Endothelial cell of umbilical vein (primary cell): Measurements from ENCODE around the gene ADARB2. TPM values are rescaled to one million over a fixed set of nuclear protein-coding genes. Genes with fewer than 3 reads are reported as not detected.

Experiments
- BruUV-seq: library from RNA; stranded (reverse); fragments of 400-500 nt; replicated peaks from 2 replicates; lab custom pipeline; 2021; lab: Mats Ljungman, UMichigan
- CTCF ChIA-PET: fragments of 300-600, 350-600 bp; sonication (Branson Sonifier 250); formaldehyde crosslinking; loops from one replicate; lab custom pipeline; 2021; ENCODE audit warnings: antibody characterized with exemption, inconsistent platforms; lab: Charles Lee
- POLR2A ChIA-PET: fragments of 300-600, 350-600 bp; sonication (Branson Sonifier 250); formaldehyde crosslinking; loops from one replicate; lab custom pipeline; 2021; ENCODE audit warnings: antibody characterized with exemption, inconsistent platforms; lab: Charles Lee
- DNase-seq: peaks from one replicate; pipeline ENCODE4 v3.0.0-alpha.2; 2011; ENCODE audit warnings: low read depth, low spot score
- FAIRE-seq: peaks from 2 replicates; lab custom pipeline; 2011; peaks lifted over from hg19 to GRCh38; lab: Jason Lieb, UNC
- H2AFZ ChIP-seq: 2 replicates; pipeline ENCODE4 v1.6.0; 2012; ENCODE audit warnings: low read depth, low read length, control low read depth, inconsistent platforms
- H3K27ac ChIP-seq: 2 replicates; pipeline ENCODE4 v1.5.1; 2011; ENCODE audit warnings: low read depth, mild to moderate bottlenecking, control low read depth, low read length, moderate library complexity; ENCODE audit not compliant: insufficient read depth
- H3K27me3 ChIP-seq, 2 experiments: 2 replicates each; pipeline versions ENCODE4 v1.6.0 to v1.6.1; 2011; ENCODE audit warnings: low read length in 2 of 2, mixed read lengths in 1 of 2; ENCODE audit not compliant: control insufficient read depth in 2 of 2, insufficient read depth in 2 of 2
- H3K36me3 ChIP-seq, 2 experiments: 2 replicates in 1 of 2; 3 replicates in 1 of 2; pipeline ENCODE4 v1.5.1; 2011; ENCODE audit warnings: low read length in 2 of 2, mild to moderate bottlenecking in 1 of 2, moderate library complexity in 1 of 2; ENCODE audit not compliant: control insufficient read depth in 2 of 2, insufficient read depth in 2 of 2; ENCODE audit errors: extremely low read depth in 1 of 2
- H3K4me1 ChIP-seq: 3 replicates; pipeline ENCODE4 v1.5.1; 2011; ENCODE audit warnings: mild to moderate bottlenecking, low read length; ENCODE audit not compliant: control insufficient read depth, insufficient read depth; ENCODE audit errors: extremely low read depth
- H3K4me2 ChIP-seq: 2 replicates; pipeline ENCODE4 v1.6.1; 2011; ENCODE audit warnings: low read length, control low read depth, mixed read lengths; ENCODE audit not compliant: insufficient read depth
- H3K4me3 ChIP-seq, 3 experiments: fragments of 200-600 bp in 1 of 3; sonication (generic), shearing (Covaris generic) in 1 of 3; replicated peaks in 1 of 3; 2 replicates each; pipeline ENCODE4 v1.5.1; 2011 to 2016; ENCODE audit warnings: control low read depth in 3 of 3, low read length in 3 of 3, mild to moderate bottlenecking in 2 of 3, inconsistent platforms in 1 of 3, low read depth in 1 of 3, moderate library complexity in 1 of 3; ENCODE audit not compliant: insufficient read depth in 1 of 3
- H3K79me2 ChIP-seq: 2 replicates; pipeline ENCODE4 v1.6.0; 2012; ENCODE audit warnings: low read length, inconsistent platforms; ENCODE audit not compliant: control insufficient read depth, insufficient read depth
- H3K9ac ChIP-seq: replicated peaks from 2 replicates; pipeline ENCODE3; 2011; ENCODE audit warnings: low read length, control low read depth; ENCODE audit not compliant: insufficient read depth; ENCODE audit errors: extremely low read depth
- H3K9me1 ChIP-seq: replicated peaks from 3 replicates; pipeline ENCODE4 v1.6.0; 2011; ENCODE audit warnings: mild to moderate bottlenecking, low read length; ENCODE audit not compliant: control insufficient read depth, insufficient read depth; ENCODE audit errors: extremely low read depth
- H3K9me3 ChIP-seq: replicated peaks from 2 replicates; pipeline ENCODE4 v1.5.1; 2012; ENCODE audit warnings: low read length, inconsistent platforms; ENCODE audit not compliant: control insufficient read depth, insufficient read depth
- H4K20me1 ChIP-seq: replicated peaks from 2 replicates; pipeline ENCODE3; 2011; ENCODE audit warnings: mild to moderate bottlenecking, low read length; ENCODE audit not compliant: control insufficient read depth, insufficient read depth; ENCODE audit errors: extremely low read depth
- CTCF ChIP-seq, 2 donors: IDR thresholded peaks; 1 replicate in 1 of 2; 2 replicates in 1 of 2; pipeline ENCODE4 v1.5.1; 2011; ENCODE audit warnings: low read length in 2 of 2, mild to moderate bottlenecking in 2 of 2, moderate library complexity in 2 of 2, control low read depth in 1 of 2, inconsistent platforms in 1 of 2, low read depth in 1 of 2; ENCODE audit not compliant: insufficient read depth in 1 of 2; ENCODE audit errors: extremely low read depth in 1 of 2
- EZH2 ChIP-seq: IDR thresholded peaks from 2 replicates; pipeline ENCODE4 v1.6.1; 2012; ENCODE audit warnings: borderline replicate concordance, low read depth, mild to moderate bottlenecking, moderate library complexity, low read length, inconsistent platforms; ENCODE audit not compliant: severe bottlenecking
- FOS ChIP-seq: IDR thresholded peaks from 2 replicates; pipeline ENCODE4 v1.6.1; 2011; ENCODE audit warnings: mild to moderate bottlenecking, low read length, moderate library complexity, borderline replicate concordance; ENCODE audit not compliant: insufficient read depth
- GATA2 ChIP-seq: IDR thresholded peaks from 2 replicates; pipeline ENCODE4 v1.7.0; 2011; ENCODE audit warnings: low read depth, mild to moderate bottlenecking, moderate library complexity, mixed read lengths, low read length; ENCODE audit not compliant: insufficient read length, insufficient read depth
- JUN ChIP-seq: IDR thresholded peaks from 2 replicates; pipeline ENCODE4 v1.6.1; 2011; ENCODE audit warnings: borderline replicate concordance, low read depth; ENCODE audit not compliant: insufficient read length, insufficient read depth
- MYC ChIP-seq: IDR thresholded peaks from one replicate; pipeline ENCODE4 v1.6.1; 2011; ENCODE audit warnings: mild to moderate bottlenecking, low read depth, low read length
- POLR2A ChIP-seq: IDR thresholded peaks from 2 replicates; pipeline ENCODE4 v1.6.1; 2012; ENCODE audit warnings: low read depth, mild to moderate bottlenecking, control low read depth, low read length
- POLR2AphosphoS5 ChIP-seq: IDR thresholded peaks from 2 replicates; pipeline ENCODE4 v1.6.1; 2012; ENCODE audit warnings: low read depth, mild to moderate bottlenecking, control low read depth, low read length, moderate library complexity; ENCODE audit not compliant: insufficient read depth
- dilution Hi-C: fragments of 300-500 bp; cut with MboI; formaldehyde crosslinking; loops from one replicate; pipeline ENCODE4 v1.15.0; 2019; ENCODE audit warnings: low sequenced_read_pairs; ENCODE audit not compliant: extremely low pct_ligation_motif_present
- intact Hi-C: fragments of 100-400 bp; cut with micrococcal nuclease; formaldehyde crosslinking; loops from one replicate; pipeline ENCODE4 v1.10.0; 2022
- polyA plus RNA-seq, 4 experiments: library from polyadenylated mRNA; depleted of rRNA in 3 of 4; stranded (reverse) in 3 of 4; unstranded in 1 of 4; fragments of >200 nt; gene quantifications; 2 replicates each; pipeline versions ENCODE4 v1.2.1 to v1.2.3, GENCODE V29; 2011 to 2012; ENCODE audit warnings: missing spikeins in 1 of 4
- total RNA-seq: library from RNA; stranded (reverse); gene quantifications from 2 replicates; pipeline ENCODE4 v1.2.3, GENCODE V29; 2021
- TF ChIP-seq, protein P1 (sequence below): IDR thresholded peaks from 2 replicates; pipeline ENCODE4 v1.6.1; 2011; ENCODE audit not compliant: insufficient read depth, insufficient read length

The ADARB2 gene
- total and polyA plus RNA-seq, 2 donors (not counting 3 experiments of a cell fraction or from before 2014, with no cell fraction given): not detected

DNA sequence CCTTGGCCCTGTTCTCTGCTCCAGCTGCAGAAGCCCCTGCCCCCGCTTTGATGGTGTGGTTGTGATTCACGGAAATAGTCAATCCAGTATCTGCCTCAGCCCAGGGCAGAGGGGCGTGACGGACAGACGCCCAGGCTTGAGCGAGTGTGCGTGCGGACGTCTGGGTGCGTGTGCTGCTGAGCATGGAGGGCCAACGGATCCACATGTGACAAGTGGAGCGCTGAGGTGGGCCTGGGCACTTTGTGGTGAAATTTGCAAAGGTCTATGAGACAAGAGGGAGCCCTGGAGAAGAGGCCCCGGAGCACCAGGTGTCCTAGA is 586.7 kb downstream of the ADARB2 start:
- no peaks in the 10 kb centered on the region for H3K27me3 ChIP-seq
- H4K20me1 ChIP-seq: no peaks in the 10 kb centered on the region
- H3K36me3 ChIP-seq: no peaks in the 10 kb centered on the region
- H3K4me2 ChIP-seq: no peak overlapping the region
- H3K4me1 ChIP-seq: no peaks in the 10 kb centered on the region
- dilution Hi-C loops (no loop called here), intact Hi-C loops (no loop called here)
- DNase-seq: no peak
- no peak overlapping the region for H3K4me3 ChIP-seq
- ChIA-PET CTCF (no interaction called here), POLR2A (no interaction called here)
- TF ChIP-seq POLR2AphosphoS5 (no peak), GATA2 (no peak), EZH2 (no peak)
- no peak overlapping the region for H3K9ac ChIP-seq
- H3K27ac ChIP-seq: no peak overlapping the region
- no peak for FAIRE-seq
- H3K9me3 ChIP-seq: no peaks in the 10 kb centered on the region
- no TSS peak for BruUV-seq
- no peaks in the 10 kb centered on the region for H3K79me2 ChIP-seq
- H3K9me1 ChIP-seq: no peaks in the 10 kb centered on the region
- H2AFZ ChIP-seq: no peak overlapping the region

GRCh38 chr10:1149793-1150637 is 587.3 kb downstream of the ADARB2 start:
- no peaks in the 10 kb centered on the region for H3K79me2 ChIP-seq
- dilution Hi-C loops (no loop called here), intact Hi-C loops (no loop called here)
- no peak for DNase-seq
- TF ChIP-seq GATA2: no peak
- TF ChIP-seq CTCF (IDR thresholded peaks at IDR 0.05; ENCODE audit: extremely low read depth in 1 of 2, insufficient read depth in 1 of 2, low read depth in 1 of 2, low read length in 2 of 2): no peak
- TF ChIP-seq, protein P1, sequence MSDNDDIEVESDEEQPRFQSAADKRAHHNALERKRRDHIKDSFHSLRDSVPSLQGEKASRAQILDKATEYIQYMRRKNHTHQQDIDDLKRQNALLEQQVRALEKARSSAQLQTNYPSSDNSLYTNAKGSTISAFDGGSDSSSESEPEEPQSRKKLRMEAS: no peak
- TF ChIP-seq POLR2A: no peak
- no peak for TF ChIP-seq POLR2AphosphoS5
- no peak for TF ChIP-seq EZH2
- no peak for TF ChIP-seq JUN
- TF ChIP-seq FOS: no peak
- no peak for TF ChIP-seq MYC
- H2AFZ ChIP-seq: no peak overlapping the region
- H3K36me3 ChIP-seq: no peaks in the 10 kb centered on the region
- ChIA-PET POLR2A (no interaction called here), CTCF (no interaction called here)
- no peaks in the 10 kb centered on the region for H3K4me1 ChIP-seq
- H3K27ac ChIP-seq: no peak overlapping the region
- H3K4me2 ChIP-seq: no peak overlapping the region
- no peak overlapping the region for H3K9ac ChIP-seq
- H3K27me3 ChIP-seq: no peaks in the 10 kb centered on the region
- no peak for FAIRE-seq
- H3K9me1 ChIP-seq: no peaks in the 10 kb centered on the region
- H3K4me3 ChIP-seq: no peak overlapping the region
- BruUV-seq: no TSS peak
- no peaks in the 10 kb centered on the region for H3K9me3 ChIP-seq
- no peaks in the 10 kb centered on the region for H4K20me1 ChIP-seq
